C1 segment of cervical spinal cord (tissue), 14 donors: Measurements from ENCODE around the gene ARMC6.

ENCODE experiments used
- DNase-seq, 14 donors: peaks; one replicate each; lab custom pipeline; 2025; lab: John Stamatoyannopoulos, UW

Gene ARMC6

GRCh38 chr19:19033426-19034203 is at the start of gene ARMC6, which contains the start of gene SUGP2:
ARMC6 (plus strand) TSS chr19:19033603; CDS start chr19:19034210, 607 bp downstream.
SUGP2 (minus strand) TSS chr19:19033517; CDS start chr19:19031071, 2,446 bp downstream.
- DNase-seq: peak; percentile 29 to 99 (median 91)

GRCh38 chr19:18984251-18984650 is 49.2 kb upstream of the ARMC6 start:
- no peak for DNase-seq

- DNase-seq: peak in 9 of 14 donors; percentile 9 to 40 (median 26)
Observed at GRCh38 chr19:18985257-18985656, 48.1 kb upstream of the ARMC6 start.

- DNase-seq: no peak
Observed at GRCh38 chr19:18987456-18987855, 45.9 kb upstream of the ARMC6 start.

GRCh38 chr19:18989316-18989715 is 44.1 kb upstream of the ARMC6 start:
- DNase-seq: no peak

- no peak for DNase-seq
Observed at GRCh38 chr19:18990128-18990708, 43.2 kb upstream of the ARMC6 start.

- no peak for DNase-seq
Observed at GRCh38 chr19:18991006-18991405, 42.4 kb upstream of the ARMC6 start.

GRCh38 chr19:18991468-18991867 is 41.9 kb upstream of the ARMC6 start:
- no peak for DNase-seq

GRCh38 chr19:18992696-18993095 is 40.7 kb upstream of the ARMC6 start:
- DNase-seq: no peak

- no peak for DNase-seq
Observed at GRCh38 chr19:18993115-18993514, 40.3 kb upstream of the ARMC6 start.

- peak in 9 of 14 donors; percentile 3 to 56 (median 30) for DNase-seq
Observed at GRCh38 chr19:18995804-18996241, 37.6 kb upstream of the ARMC6 start.

GRCh38 chr19:18996351-18996750 is 37.1 kb upstream of the ARMC6 start:
- no peak for DNase-seq

GRCh38 chr19:18996796-18997394 is 36.5 kb upstream of the ARMC6 start:
- no peak for DNase-seq

- DNase-seq: no peak
Observed at GRCh38 chr19:18998276-18998675, 35.1 kb upstream of the ARMC6 start.

- no peak for DNase-seq
Observed at GRCh38 chr19:18999016-18999758, 34.2 kb upstream of the ARMC6 start.

- no peak for DNase-seq
Observed at GRCh38 chr19:18999896-19000620, 33.3 kb upstream of the ARMC6 start.

- no peak for DNase-seq
Observed at GRCh38 chr19:19004144-19004543, 29.3 kb upstream of the ARMC6 start.

- no peak for DNase-seq
Observed at GRCh38 chr19:19006213-19006612, 27.2 kb upstream of the ARMC6 start.

- DNase-seq: no peak
Observed at GRCh38 chr19:19009951-19010350, 23.5 kb upstream of the ARMC6 start.

GRCh38 chr19:19010551-19010950 is 22.9 kb upstream of the ARMC6 start:
- no peak for DNase-seq

- no peak for DNase-seq
Observed at GRCh38 chr19:19021115-19021514, 12.3 kb upstream of the ARMC6 start.
